ENCODE results near the gene ZNF732.
"Not testable (repeated sequence)": the region's sequence is repeated elsewhere in the genome, so short reads cannot be mapped to it uniquely, and the experiment has no call there.

Gene ZNF732

GRCh38 chr4:253936-254756 lies 51.1 kb downstream of the ZNF732 start:
- DNase-seq, result no peak

DNA sequence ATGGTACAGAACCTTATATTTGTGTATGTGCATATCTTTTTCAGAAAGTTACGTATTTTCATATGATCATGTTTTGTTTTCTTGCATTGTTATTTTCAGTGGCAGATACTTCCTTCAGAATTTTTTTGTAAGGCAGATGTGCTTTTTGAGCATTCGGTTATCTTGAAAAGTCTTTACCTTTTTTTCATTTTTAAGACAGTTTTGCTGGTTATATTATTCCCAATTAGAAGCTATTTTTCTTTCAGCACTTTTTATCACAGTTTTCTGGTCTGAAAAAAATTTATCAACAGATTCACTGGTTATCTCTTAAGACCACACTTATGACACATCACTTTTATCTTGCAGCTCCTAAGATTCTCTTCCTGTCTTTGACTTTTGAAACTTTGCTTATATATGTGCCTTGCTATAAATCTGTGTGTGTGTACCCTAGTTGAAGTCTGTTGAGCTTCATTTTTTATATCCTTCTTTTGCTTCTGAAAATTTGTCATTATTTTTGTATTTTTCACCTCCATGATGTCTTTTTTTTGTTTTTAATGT lies 53.1 kb downstream of the ZNF732 start:
- no peak for DNase-seq

DNA sequence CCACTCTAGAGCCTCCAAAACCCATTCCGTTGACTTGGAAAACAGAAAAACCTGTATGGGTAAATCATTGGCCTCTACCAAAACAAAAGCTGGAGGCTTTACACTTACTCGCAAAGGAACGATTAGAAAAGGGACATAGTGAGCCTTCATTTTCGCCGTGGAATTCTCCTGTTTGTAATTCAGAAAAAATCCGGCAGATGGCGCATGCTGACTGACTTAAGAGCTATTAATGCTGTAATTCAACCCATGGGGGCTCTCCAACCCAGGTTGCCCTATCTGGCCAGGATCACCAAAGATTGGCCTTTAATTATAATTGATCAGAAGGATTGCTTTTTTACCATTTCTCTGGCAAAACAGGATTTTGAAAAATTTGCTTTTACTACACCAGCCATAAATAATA lies 60.8 kb downstream of the ZNF732 start:
- DNase-seq, result no peak

DNA sequence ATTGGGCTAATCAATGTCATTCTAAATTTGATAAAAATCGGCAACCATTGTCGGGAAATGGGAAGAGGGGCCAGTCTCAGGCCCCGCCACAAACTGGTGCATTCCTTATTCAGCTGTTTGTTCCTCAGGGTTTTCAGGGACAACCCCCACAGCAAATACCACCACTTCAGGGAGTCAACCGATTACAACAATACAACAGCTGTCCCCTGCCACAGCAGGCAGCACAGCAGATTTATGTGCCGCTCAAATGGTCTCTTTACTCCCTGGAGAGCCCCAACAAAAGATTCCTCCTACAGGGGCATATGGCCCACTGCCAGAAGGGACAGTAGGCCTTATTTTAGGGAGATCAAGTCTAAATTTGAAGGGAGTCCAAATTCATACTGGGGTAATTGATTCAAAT lies 61.8 kb downstream of the ZNF732 start:
- no peak for DNase-seq

- DNase-seq, result peak; percentile 46
These were observed 63.0 kb downstream of the ZNF732 start for GRCh38 chr4:242121-242848.

- not testable (repeated sequence) for DNase-seq
These were observed 63.9 kb downstream of the ZNF732 start for GRCh38 chr4:241411-241810.

DNA sequence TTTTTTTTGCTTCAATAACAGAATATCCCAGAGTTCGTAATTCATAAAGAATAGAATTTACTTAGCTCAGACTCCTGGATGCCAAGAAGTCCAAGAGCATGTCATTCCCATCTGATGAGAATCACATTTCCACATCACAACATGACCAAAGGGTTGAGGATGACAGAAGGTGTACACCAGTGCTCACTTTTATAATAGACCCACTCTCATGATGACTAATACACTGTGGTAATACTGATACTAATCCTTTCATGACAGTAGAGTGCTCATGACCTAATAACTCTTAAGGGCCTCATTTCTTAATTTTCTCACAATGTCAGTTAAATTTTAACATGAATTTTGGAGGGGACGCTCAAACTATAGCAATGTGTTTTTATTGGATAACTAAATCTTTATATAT lies 69.2 kb downstream of the ZNF732 start:
- no peak for DNase-seq

- DNase-seq, result no peak
These were observed 71.1 kb downstream of the ZNF732 start for GRCh38 chr4:234178-234577.

DNA sequence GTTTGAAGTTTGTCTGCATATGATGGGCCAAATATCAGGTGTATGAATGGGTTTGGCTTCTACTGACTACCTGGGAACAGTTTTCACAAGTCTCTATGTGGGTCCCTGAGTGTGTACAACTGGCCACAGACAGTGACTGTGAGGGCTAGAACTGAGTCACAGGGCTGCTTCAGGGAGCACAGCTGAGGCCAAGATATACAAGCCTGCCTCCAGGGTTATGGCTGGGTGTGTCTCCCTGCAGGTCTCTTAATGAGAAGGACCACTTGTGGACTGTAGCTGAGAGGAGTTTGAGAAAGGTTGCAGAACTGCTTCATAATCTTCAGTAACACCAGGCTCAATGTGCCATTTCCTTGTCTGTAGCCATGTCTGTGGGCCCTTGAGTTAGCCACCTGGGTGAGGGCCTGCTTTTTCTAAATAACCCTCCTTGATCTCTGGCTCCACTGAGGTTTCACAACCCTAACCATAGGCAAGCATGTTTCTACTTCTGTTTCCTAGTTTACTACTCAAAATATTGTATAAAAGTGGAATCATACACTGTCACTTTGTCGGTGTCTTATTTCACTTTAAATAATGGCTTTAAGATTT lies 81.3 kb downstream of the ZNF732 start:
- no peak for DNase-seq
